CD4-positive, alpha-beta T cell treated with Interleukin-6 for 4 hours (primary cell): Measurements from ENCODE around the gene SRP72.
"Not testable (repeated sequence)": the region's sequence is repeated elsewhere in the genome, so short reads cannot be mapped to it uniquely, and the experiment has no call there.

Source experiments
- DNase-seq: peaks from one replicate; pipeline ENCODE4 v3.0.0-alpha.2; 2020; ENCODE audit warnings: mixed read lengths

Gene SRP72

DNA sequence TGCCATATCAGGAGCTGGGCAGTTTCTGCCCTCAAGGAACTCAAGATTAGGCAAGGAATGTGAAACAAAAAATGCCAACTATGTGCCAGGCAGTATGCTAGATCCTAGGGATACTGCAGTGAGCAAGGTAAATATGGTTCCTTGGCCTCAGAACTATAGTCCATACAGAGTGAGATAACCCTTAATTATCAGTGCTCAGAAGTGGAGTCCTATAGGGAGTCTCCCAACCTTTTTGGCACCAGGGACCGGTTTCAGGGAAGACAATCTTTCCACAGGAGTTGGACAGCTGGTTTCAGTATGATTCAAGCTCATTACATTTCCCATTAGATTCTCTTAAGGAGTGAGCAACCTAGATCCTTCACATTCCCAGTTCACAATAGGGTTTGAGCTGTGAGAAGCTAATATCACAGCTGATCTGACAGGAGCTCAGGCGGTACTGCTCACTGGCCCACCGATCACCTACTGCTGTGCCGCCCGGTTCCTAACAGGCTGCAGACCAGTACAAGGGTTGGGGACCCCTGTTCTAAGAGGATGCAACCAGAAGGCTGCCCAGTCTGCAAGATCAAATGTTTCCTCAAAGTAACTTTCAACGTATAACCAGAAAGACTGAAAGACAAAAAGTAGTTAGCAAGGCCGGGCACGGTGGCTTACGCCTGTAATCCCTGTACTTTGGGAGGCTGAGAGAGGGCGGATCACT, 1.7 kb upstream of the SRP72 start:
- DNase-seq = no peak

DNA sequence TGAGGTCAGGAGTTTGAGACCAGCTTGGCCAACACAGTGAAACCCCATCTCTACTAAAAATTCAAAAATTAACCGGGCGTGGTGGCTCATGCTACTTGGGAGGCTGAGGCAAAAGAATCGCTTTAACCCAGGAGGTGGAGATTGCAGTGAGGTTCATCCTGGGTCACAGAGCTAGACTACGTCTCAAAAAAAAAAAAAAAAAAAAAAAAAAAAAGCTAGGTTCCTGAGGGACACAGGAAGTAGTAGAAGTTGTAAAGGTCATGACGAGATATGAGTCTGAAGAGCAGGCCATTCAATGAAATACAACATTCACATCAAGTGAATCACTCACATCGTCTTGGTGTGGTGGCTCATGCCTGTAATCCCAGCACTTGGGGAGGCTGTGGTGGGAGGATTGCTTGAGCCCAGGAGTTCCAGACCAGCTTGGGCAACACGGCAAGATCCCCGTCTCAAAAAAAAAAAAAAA, 1.1 kb upstream of the SRP72 start:
- not testable (repeated sequence) for DNase-seq

DNA sequence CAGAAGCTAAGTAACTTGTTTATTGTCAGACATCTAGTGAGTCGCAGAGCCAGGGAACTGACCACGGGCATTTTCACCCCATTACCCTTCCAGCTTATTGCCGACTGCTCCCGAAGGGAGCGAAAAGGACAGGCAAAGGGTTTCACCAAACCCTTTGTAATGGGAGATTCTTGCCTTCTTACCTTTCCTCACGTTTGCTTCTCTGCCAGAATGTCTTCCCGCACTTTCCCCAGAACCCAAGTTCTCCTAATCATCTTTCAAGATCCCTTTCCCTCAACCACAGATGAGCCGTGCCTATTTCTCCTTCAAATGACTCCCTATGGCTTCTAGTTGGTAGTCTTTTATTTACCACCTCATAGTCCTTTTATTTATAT, 520 bp upstream of the SRP72 start:
- no peak for DNase-seq

DNA sequence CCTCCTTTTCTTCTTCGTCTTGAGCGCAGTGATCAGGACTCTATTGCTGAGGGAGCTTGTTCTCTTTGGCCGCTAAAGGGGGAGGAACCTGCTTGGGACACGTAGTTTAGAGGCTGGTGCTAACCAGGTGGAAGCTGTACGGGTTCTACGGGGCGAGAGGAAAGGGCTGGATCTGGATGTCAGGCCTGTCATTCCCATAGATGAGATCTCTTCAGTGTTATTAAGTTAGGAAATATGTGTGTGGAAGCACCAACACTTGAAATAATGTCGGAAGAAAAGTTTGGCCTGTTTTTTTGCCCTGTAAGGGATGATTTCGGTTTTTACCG, 643 bp downstream of the SRP72 start:
- peak; percentile 35 for DNase-seq

DNA sequence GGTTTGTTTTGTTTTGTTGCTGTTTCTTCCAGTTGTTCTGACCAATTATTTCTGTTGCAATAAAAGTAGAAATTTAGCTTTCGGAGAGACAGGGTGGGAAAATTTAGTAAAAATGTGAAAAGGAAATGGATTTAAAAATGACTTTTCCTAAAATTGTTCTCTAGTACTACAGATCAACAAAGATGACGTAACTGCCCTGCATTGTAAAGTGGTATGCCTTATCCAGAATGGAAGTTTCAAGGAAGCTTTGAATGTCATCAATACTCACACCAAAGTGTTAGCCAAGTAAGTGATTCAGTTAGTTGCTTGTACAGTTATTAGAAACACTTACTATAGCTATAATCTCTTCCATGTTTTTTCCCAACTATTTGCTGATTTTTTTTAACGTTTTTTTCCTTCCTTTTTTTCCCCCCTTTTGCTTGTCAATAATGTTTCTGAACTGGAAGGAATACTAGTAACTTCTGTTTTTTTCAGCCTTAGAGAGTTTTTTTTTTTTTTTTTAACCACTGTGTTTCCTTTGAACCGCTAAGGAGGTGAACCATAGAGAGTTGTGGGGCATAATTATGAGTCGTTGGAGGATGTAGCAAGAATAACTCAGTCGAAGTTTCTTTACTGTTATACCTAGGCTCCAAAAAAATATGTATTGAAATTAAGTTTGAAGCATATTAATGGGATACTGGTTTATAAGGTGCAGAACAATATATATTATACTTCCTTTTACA, 2.2 kb downstream of the SRP72 start:
- no peak for DNase-seq

DNA sequence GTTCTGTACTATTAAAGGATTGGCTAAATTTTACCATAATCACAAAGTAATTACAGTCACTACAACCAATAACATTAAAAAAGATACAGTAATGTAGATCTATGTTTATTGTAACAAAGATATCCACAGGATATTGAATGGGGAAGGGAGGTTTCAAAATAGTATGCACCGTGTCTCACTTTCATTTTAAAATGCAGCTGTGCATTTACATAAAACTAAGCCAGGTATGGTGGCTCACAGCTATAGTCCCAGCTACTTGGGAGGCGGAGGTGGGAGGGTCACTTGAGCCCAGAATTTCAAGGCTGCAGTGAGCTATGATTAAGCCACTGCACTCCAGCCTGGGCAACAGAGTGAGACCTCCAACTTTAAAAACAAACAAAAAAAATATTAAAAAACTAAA, 8.5 kb downstream of the SRP72 start:
- DNase-seq = no peak

DNA sequence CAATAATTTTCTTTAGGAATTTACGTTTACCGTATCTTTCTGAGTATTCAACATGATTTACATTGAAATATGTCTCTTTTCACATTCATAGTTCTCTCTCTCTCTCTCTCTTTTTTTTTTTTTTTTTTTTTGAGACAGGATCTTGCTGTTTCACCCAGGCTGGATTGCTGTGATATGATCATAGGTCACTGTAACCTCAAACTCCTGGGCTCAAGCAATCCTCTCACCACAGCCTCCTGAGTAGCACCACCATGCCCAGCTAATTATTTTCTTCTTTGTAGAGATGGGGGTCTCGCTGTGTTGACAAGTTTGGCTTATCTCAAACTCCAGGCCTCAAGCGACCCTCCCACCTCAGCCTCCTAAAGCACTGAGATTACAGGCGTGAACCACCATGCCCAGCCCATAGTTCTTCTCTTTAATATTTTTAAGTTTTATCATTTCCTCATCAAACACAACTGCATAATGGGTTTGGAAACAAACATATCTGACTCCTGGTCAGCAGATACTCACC, 9.8 kb downstream of the SRP72 start:
- DNase-seq = no peak

DNA sequence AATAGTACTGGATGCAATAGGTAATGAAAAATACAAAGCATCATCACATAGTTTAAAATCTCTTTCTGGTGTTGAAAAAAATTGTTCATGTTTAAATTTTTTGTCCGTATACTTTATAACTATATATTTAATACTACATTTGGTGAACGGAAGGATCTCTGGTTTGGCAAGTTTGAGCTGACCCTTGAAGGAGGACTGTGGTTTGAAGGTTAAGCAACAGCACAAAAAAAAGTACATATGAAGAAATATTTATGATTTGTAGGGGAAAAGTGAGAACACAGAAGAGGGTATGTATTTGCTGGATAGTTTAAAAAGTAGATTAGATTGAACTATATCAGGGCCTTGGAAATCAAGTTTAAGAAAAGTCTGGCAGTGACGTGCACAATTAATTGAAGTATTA, 13.3 kb downstream of the SRP72 start:
- no peak for DNase-seq

DNA sequence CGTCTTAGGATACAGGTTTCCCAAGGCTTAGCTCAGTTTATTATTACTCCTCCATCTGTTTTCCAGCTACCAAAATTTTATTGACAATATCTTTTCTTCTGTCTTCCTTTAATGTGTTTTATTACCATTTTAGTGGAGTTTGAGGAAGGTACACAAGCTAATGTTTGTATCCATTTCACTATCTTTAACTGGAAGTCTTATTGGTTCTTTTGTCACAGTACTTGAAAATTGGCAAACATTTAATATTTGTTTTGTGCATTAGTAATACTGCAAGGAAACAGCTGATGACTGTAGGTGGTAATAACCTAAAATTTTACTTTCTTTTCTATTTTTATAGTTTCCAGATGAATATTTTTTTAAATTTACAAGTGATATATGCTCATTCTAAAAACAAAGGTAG, 28.8 kb downstream of the SRP72 start:
- DNase-seq = no peak

DNA sequence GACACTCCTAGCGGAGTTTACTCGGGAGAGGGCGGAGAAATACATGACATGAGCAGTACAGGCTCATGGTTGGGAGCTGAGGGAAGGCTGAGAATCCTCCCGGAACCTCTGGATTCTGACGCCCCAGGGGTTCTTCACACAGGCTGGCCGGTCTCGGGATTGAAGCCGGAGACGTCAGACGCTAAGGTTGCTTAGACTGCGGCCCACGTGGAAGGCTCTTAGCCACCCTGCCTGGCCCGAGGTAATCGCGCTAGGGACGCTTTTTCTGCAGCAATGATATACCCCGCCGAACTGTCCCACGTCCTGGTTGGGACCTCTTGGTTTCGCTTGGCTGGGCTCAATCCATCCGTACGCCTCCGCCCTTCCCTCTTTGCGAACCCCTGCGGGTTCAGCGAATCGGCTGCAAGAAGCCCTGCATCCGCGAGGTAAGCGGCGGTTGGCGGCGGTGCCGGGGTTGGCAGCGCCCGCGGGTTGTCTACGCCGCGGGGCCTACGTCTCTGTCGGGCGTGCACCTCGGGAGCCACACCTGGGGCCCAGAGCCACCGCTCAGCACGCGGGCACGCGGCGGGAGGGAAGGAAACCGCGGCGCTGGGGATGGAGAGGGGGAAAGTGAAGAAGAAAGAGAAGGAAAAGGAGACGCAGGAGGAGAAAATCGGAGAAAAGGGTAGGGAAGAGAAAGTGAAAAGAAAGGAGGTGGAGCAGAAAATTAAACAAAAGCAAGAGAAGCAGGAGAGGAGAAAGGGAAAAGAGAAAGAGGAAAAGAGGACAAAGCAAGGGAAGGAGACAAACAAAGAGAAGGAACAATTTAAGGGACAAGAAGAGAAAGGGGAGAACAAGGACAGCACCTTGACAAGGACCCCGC, 38.1 kb downstream of the SRP72 start, which contains the start of gene ARL9:
Gene ARL9, plus strand, starts transcription at position 523 of the 862 bp plus-strand sequence. Its CDS starts 72 bp downstream, at position 595.
- DNase-seq = peak; percentile 73

DNA sequence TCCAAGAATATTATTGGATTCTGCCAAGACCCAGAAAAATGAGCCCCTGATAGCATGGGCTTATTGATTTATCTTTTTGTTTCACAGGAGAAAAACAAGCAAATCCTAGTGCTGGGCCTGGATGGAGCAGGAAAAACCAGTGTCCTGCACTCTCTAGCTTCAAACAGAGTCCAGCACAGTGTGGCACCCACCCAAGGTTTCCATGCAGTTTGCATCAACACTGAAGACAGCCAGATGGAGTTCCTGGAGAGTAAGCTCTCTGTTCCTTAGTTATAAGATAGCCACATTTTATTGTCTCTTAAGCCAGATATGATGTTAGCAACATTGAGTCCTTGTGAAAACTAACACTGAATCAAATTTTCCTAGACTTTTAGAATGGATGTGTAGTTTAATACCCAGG, 43.7 kb downstream of the SRP72 start:
- no peak for DNase-seq

DNA sequence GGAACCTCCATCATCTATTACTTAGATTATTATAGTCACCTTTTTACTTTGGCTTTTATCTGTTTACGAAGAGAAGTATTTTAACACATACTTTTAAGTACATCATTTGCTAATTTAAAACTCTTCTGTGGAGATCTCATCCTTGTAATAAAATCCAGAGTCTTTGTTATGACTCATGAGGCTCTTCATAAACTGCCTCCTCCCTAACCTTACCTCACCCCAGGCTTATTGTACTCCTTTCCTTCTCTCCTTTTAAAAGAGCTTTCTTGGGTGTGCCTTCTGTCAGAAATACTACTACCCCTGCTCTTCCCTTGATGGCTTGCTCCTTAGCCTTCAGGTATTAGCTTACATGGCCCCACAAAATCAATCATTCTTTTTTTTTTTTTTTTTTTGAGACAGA, 44.7 kb downstream of the SRP72 start:
- DNase-seq = no peak

DNA sequence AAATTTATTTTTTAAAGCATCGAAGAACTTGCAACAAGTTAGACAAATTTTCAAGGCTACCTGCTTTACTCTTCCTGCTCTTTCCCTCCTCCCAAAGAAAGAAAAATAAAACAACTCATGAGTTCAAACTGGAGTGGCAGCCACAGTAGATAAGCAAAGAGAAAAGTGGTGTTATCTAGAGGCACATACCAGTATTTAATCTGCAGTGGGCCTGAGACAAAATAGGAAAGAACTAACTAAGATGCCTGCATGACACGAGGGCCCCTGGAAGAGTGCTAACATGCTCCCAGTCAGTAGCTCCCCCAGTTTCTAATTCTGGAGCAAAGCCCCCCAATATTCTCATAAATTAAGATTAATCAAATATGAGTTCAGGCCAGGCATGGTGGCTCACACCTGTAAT, 46.1 kb downstream of the SRP72 start:
- no peak for DNase-seq

DNA sequence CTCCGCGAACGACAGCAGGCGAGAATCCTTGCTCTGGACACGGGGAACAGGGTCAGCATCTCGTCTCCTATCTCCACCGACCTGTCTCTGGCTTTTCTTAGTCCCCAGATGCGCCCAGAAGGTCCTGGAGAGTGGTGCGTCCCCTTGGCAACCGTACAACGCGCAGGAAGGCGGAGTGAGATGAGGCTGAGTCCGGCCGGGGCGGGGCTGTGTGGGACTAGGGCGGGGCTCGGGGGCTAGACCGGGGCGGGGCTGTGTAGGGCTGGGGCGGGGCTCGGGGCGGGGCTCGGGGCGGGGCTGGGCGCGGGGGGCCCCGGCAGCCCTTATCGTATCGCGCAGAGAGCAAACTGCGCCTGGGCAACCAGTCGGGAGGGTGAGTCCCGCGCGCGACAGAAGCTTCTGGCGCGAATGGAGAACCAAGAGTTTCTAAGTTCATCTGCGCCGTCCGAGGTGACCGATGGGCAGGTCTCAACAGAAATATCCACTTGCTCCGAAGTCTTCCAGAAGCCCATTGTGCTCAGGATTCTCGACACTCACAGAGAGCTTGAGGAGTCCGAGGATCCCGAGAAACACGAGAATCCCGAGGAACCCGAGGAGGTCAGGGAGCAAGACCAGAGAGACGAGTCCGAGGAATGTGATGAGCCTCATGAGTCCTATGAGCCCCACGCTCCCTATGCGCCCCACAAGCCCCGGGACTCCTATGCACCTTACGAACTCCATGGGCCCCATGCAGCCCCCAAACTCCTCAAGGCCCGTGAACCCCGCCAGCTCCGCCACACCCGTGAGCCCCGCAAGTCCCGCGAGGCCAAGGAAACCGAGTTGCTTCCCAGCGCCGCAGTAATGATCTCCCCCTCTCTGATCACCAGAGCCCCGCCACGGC, 63.1 kb downstream of the SRP72 start:
- peak; percentile 88 for DNase-seq

DNA sequence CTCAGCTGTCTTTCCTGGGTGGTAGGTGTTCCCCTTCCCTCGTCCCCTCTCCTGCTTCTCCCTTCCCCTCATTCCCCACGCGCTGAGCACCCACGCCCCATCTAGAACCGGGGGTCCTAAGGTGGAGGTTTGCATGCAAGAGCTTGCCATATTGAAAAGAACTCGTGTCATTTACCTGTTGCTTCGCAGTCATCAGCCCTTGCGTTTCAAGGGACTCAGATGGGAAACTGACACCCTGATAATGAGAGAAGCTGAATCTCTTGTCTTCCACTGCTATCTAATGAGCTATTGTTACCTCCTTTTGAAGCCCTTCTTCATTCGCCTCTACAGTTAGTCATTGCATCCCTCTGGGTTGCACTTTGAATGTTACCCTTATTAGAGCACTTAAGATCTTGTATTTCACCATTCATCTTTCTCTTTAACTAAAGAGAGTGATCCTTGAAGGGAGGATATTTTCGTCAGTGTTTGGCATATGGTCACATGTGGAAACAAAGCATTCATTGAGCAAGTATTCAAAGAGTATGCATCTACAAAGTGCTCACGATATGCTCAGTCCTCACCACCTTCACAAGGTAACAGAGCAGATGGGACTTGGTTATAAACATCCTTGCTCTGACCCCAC, 63.8 kb downstream of the SRP72 start:
- DNase-seq = no peak

DNA sequence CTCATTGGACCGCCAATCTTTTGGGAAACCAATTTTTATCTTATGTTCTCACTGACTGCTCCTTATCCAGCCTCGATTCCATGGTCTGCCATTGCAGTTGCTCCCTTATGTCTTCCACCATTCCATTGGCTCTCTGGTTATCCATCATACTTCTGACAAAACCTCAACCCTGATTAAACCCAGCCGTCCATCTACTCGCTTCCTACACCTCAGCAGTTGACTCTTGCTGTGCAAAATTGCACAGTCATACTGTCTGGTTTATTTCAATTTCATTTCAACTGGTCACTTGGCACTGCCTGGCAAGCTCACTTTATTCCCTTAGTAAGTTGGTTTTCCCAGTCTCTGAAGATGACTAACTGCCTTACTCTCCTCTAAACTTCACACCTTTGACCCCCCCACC, 64.4 kb downstream of the SRP72 start:
- DNase-seq = no peak

DNA sequence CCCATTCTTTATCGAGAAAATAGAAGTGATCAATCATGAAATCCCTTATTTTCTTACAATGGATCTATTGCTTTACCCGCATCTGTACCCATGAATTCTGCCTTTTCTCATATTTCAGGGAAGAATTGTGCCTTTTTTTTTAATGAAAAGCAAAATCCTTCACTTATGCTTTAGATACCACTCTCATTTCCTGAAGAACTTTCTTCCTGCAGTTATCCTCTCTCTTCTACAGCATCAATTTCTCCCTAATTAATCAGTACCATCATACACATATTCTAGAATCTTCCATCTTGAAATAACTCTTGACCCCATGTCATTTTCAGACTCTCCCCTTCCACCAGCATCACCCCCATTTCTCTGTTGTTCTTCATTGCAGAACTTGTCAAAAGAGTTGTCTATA, 64.8 kb downstream of the SRP72 start:
- DNase-seq = no peak

DNA sequence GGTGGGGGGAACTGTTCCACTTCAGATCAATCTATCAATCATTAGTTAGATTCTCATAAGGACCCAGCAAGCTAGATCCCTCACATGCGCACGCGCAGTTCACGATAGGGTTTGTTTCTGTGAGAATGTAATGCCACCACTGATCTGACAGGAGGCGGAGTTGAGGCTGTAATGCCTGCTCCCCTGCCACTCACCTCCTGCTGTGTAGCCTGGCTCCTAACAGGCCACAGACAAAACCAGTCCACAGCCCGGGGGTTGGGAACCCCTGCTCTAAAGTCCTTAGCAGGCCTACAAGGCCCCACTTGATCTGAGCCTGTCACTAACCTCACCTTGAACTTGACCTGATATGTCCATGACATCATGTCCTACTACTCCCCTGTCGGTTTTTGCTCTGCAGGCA, 68.5 kb downstream of the SRP72 start:
- DNase-seq = no peak

DNA sequence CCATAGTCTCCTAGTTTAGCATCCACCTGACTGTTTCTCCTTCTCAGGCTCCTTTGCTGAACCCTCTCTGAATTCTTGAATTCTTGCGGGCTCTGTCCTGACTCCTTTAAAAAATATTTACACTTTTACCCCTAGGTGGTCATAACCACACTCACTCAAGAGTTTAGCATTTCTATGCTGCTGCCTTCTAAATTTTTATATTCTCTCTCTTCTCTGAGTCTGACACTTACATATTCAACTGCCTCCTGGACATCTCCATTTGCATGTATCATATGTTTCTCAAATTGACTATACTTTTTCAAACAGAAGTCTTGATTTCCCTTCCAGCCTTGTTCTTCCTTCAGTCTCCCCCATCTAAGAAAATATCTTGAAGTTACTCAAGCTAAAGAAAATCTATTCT, 69.7 kb downstream of the SRP72 start:
- DNase-seq = no peak

DNA sequence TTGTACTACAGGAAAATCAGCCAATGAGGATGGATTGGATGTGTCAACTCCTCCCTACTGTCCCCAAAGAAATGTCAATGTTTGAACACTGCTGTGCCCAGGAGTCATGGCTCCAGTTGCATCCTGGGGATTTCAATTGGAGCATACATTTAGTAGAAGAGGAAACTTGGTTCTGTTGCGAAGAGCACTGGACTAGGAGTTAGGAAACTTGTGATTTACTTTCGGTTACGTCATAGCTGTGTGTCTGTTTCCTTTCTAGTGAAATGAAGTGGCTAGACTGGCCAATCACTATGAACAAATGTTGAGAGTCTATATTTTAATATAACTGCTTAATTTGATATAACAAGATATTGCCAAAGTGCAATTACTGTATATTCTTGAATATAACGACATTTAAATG, 73.4 kb downstream of the SRP72 start:
- no peak for DNase-seq

DNA sequence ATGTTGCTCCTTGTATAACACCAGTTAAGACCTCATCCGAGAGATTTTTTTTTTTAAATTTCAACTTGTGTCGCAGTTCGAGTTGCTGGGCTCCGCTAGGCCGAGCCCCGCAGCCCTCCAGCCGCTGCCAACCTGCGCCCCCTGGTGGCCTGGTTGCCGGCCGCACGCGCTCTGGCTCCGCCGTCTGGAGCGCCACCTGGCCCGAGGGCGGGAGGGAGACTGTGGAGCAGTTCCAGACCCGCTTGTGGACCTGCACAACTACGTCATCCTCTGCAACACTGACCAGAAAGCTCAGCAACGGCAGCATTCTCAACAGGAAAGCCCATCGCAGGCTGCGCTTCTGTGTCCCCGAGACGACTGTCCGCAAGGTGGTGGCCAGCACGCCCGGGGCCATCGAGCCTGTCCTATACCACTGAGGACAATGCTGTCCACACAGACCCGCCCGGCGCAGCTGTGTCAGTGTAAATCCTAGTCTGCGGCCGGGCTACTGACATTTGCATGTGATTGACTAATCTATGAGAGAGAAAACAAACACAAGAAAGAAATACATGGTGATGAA, 77.2 kb downstream of the SRP72 start:
- peak; percentile 89 for DNase-seq

DNA sequence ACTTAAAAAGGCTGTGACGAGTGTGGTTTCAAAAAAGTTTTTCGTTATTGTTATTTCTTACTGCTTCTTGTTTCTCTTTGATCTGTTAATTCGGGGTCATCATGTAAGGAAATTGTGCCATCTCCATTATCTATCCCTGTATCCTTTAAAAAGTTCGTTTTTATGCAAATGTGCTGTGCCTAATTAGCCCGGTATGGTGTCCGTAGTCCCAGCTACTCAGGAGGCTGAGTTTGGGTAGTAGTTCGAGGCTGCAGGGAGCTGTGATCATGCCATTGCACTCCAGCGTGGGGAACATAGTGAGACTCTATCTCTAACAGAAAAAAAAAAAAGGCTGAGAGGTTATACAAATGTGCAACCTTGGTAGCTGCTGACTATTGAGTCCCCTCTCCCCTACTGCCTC, 83.2 kb downstream of the SRP72 start:
- no peak for DNase-seq
